Upper lobe of left lung (tissue), 6 donors: Measurements from ENCODE around the gene CERS1. TPM values are rescaled to one million over a fixed set of nuclear protein-coding genes. Genes with fewer than 3 reads are reported as not detected.

Experiments
- ATAC-seq, 2 donors: fragments of 200-7000 bp; cut with Tn5 transposase; one replicate each; pipeline ENCODE4 v1.9.1; 2022; ENCODE audit warnings: mild to moderate bottlenecking in 2 of 2, moderate library complexity in 2 of 2; ENCODE audit not compliant: low FRiP score in 2 of 2
- DNase-seq, 2 donors: peaks; one replicate each; pipeline ENCODE4 v3.0.0-alpha.2; 2019 to 2020
- H3K27ac ChIP-seq, 4 donors: fragments of 200-600 bp; sonication (generic); one replicate each; pipeline ENCODE4 v1.5.1; 2016 to 2019
- H3K27me3 ChIP-seq, 4 donors: fragments of 200-600 bp; sonication (generic); one replicate each; pipeline ENCODE4 v1.5.1; 2017 to 2019
- H3K36me3 ChIP-seq, 4 donors: fragments of 200-600 bp; sonication (generic); one replicate each; pipeline ENCODE4 v1.5.1; 2016 to 2019
- H3K4me1 ChIP-seq, 4 donors: fragments of 200-600 bp; sonication (generic); one replicate each; pipeline ENCODE4 v1.5.1; 2018 to 2019
- H3K4me3 ChIP-seq, 4 donors: fragments of 200-600 bp; sonication (generic); one replicate each; pipeline ENCODE4 v1.5.1; 2017 to 2019; ENCODE audit warnings: mild to moderate bottlenecking in 2 of 4, moderate library complexity in 1 of 4
- H3K9me3 ChIP-seq, 4 donors: fragments of 200-600 bp; sonication (generic); one replicate each; pipeline ENCODE4 v1.5.1; 2018 to 2019
- EP300 ChIP-seq, 4 donors: sonication (generic); formaldehyde crosslinking; IDR thresholded peaks; one replicate each; pipeline ENCODE4 v1.5.1; 2017; ENCODE audit warnings: antibody characterized with exemption in 4 of 4, control low read depth in 2 of 4
- POLR2A ChIP-seq, 4 donors: fragments of 450-650 bp; IDR thresholded peaks; one replicate each; pipeline ENCODE4 v1.5.1; 2016 to 2017; ENCODE audit warnings: antibody characterized with exemption in 4 of 4, mild to moderate bottlenecking in 2 of 4
- POLR2AphosphoS5 ChIP-seq, 2 donors: sonication (generic); formaldehyde crosslinking; IDR thresholded peaks; one replicate each; pipeline ENCODE4 v1.5.1; 2017; ENCODE audit warnings: antibody characterized with exemption in 2 of 2
- WGBS, 2 donors: methylation state at CpG; one replicate each; pipeline ENCODE4 v1.1.5; 2017 to 2018; 5-methylcytosine and 5-hydroxymethylcytosine counted together
- total RNA-seq, 6 donors: library from RNA; depleted of rRNA in 4 of 6; stranded (reverse); fragments of >200 nt in 4 of 6; gene quantifications; one replicate each; pipeline versions ENCODE4 v1.1.0 to v1.2.1, GENCODE V29; 2016 to 2021
- TF ChIP-seq, protein P1 (sequence below), 6 experiments: fragments of 450-650 bp in 4 of 6; fragments of 200-600 bp in 2 of 6; sonication (generic) in 2 of 6; IDR thresholded peaks; one replicate each; pipeline ENCODE4 v1.5.1; 2016 to 2019; ENCODE audit warnings: antibody characterized with exemption in 6 of 6
- donor health status: DM: no; HTN: no; CAD: no; lungs with moderate emphysema.
- donor health status: DM: no; HTN: yes; CAD: no; lungs with severe emphysema.

The CERS1 gene
- total RNA-seq, 6 donors from 2014 or later: 0.20 to 0.30 TPM; not detected in 4

DNA sequence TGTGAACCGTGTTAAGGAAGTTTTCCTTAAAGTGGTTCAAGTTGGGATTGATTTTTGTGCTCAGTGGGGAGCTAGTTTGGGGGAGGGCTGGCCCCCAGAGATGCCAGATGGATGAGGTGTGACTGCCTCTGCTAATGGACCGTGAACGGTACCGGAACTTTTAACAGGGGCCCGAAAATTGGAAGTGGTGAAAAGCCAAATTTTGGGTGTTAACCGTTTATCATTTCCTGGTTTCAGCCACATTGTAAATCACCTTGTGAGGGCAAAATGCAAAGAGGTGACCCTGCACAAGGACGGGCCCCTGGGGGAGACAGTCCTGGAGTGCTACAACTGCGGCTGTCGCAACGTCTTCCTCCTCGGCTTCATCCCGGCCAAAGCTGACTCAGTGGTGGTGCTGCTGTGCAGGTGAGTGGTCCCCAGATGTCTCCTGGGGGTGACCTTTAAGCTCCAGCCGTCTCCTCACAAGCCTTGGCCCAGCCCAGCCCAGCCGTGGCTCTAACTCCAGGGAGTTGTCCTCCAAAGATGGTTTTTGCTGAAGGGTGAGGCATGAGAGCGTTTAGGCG, 46.0 kb downstream of the CERS1 start:
- no peak for DNase-seq
- H3K27me3 ChIP-seq: no peaks in the 10 kb centered on the region
- peaks cover 33 to 59% (median 53%) of the 10 kb centered on the region in 4 donors for H3K36me3 ChIP-seq
- H3K4me3 ChIP-seq: no peak overlapping the region
- H3K27ac ChIP-seq: peak overlapping the region; percentile 71 to 92 (median 87)
- 59 to 72% methylated on average over 16 of the region's 16 CpGs for WGBS, 2 donors
- ATAC-seq: no peak
- TF ChIP-seq POLR2AphosphoS5 (IDR thresholded peaks at IDR 0.05): no peak
- TF ChIP-seq POLR2A (IDR thresholded peaks at IDR 0.05): no peak
- TF ChIP-seq EP300 (IDR thresholded peaks at IDR 0.05): no peak
- no peaks in the 10 kb centered on the region for H3K9me3 ChIP-seq
- H3K4me1 ChIP-seq: peaks cover 41 to 67% (median 51%) of the 10 kb centered on the region in 4 donors

DNA sequence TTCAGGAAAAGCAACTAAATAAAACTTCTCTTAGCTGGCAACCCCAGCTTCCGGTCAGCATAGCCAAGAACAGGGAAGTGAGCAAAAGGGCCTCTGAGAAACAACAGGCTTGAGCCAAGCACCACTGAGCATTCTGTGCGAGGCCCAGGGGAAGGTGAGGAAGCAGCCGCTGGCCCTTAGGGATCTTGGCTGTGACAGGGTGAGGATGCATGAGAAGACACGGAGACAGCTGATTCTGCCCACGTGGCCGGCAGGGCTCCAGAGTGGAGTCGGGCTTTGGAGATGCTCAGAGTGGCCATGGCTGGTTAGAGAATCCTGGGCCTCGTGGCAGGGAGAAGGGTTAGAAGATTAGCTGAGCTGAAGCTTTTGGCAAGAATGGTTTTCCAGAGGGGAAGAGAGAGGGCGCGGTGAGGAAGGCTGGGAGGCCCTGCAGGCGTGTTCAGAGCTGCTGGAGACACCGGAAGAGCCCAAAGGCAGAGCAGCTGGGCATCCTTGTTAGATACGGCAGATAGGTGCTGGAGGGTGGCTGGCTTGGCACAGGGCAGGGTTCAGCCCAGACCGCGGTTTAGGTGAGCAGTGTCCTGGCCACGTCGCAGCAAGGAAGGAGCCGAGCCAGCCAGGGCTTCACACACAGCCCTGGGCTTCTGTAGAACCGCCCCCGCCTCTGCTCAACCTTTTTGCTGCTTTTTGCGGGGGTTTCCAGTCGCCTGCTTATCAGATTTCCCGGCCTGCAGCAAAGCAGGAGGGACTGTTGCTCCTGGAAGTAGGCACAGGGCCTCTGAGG, 46.9 kb downstream of the CERS1 start:
- H3K4me1 ChIP-seq: peaks cover 43 to 76% (median 56%) of the 10 kb centered on the region in 4 donors
- 48 to 59% methylated on average over 20 of the region's 23 CpGs for WGBS, 2 donors
- H3K27ac ChIP-seq: peak overlapping the region; percentile 71 to 92 (median 87)
- peak; percentile 72 to 73 for ATAC-seq
- H3K9me3 ChIP-seq: no peaks in the 10 kb centered on the region
- H3K4me3 ChIP-seq: no peak overlapping the region
- peaks cover 28 to 50% (median 45%) of the 10 kb centered on the region in 4 donors for H3K36me3 ChIP-seq
- peak; percentile 54 to 79 for DNase-seq
- TF ChIP-seq, protein P1, sequence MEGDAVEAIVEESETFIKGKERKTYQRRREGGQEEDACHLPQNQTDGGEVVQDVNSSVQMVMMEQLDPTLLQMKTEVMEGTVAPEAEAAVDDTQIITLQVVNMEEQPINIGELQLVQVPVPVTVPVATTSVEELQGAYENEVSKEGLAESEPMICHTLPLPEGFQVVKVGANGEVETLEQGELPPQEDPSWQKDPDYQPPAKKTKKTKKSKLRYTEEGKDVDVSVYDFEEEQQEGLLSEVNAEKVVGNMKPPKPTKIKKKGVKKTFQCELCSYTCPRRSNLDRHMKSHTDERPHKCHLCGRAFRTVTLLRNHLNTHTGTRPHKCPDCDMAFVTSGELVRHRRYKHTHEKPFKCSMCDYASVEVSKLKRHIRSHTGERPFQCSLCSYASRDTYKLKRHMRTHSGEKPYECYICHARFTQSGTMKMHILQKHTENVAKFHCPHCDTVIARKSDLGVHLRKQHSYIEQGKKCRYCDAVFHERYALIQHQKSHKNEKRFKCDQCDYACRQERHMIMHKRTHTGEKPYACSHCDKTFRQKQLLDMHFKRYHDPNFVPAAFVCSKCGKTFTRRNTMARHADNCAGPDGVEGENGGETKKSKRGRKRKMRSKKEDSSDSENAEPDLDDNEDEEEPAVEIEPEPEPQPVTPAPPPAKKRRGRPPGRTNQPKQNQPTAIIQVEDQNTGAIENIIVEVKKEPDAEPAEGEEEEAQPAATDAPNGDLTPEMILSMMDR (IDR thresholded peaks at IDR 0.05): no peak
- TF ChIP-seq POLR2AphosphoS5 (IDR thresholded peaks at IDR 0.05) (peak; percentile 29 to 55), EP300 (IDR thresholded peaks at IDR 0.05) (no peak), POLR2A (IDR thresholded peaks at IDR 0.05) (no peak)
- no peaks in the 10 kb centered on the region for H3K27me3 ChIP-seq

DNA sequence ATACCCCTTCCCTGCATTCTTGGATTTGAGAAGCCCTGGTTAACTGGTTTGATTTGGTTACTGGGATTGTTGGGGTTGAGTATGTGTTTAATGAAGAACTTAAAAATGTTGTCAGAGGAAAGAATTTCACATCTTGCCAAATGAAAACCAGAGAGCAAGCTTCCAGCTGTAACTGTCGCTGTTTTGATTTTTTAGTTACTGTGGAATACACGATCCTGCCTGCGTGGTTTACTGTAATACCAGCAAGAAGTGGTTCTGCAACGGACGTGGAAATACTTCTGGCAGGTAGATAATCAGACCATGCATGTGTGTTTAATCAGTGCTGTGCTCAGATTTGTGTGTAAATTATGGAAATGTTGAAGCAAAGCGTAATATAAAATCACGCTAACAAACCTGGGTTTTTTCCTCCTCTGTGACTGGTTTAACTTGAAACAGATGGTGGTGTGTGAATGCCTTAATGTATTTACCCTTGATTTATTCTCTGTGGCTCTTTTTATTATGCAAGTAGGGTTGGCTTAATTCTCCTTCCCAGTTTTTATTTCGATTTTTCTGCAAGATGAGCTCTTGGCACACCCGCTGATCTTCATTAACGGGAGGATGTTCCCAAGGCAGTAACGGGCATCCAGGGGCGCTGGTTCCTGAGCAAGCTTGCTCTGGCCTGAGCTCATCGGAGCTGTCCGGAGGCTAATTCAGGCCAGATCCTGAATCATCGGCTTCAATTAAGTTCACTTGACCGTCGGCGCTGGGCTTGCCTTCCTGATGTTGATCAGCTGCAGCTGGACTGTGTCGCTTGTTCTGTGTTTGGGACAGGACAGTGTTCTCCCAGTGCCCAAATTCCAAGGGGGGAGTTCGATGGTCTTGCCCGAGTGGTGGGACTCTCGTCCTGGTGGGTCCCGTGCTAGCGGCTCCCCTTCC, 48.2 kb downstream of the CERS1 start:
- 61 to 66% methylated on average over 20 to 24 of the region's 24 CpGs for WGBS, 2 donors
- Histone ChIP-seq H3K27ac (peak overlapping the region; percentile 71 to 92 (median 87)), H3K4me3 (no peak overlapping the region), H3K36me3 (peaks cover 18 to 38% (median 33%) of the 10 kb centered on the region in 4 donors), H3K27me3 (no peaks in the 10 kb centered on the region), H3K9me3 (no peaks in the 10 kb centered on the region), H3K4me1 (peaks cover 54 to 89% (median 65%) of the 10 kb centered on the region in 4 donors)
- TF ChIP-seq, protein P1 (IDR thresholded peaks at IDR 0.05): no peak
- TF ChIP-seq POLR2A (IDR thresholded peaks at IDR 0.05) (no peak), POLR2AphosphoS5 (IDR thresholded peaks at IDR 0.05) (peak in 1 of 2 donors; percentile 12), EP300 (IDR thresholded peaks at IDR 0.05) (no peak)
- DNase-seq (no peak), ATAC-seq (peak in 1 of 2 donors; percentile 51)

DNA sequence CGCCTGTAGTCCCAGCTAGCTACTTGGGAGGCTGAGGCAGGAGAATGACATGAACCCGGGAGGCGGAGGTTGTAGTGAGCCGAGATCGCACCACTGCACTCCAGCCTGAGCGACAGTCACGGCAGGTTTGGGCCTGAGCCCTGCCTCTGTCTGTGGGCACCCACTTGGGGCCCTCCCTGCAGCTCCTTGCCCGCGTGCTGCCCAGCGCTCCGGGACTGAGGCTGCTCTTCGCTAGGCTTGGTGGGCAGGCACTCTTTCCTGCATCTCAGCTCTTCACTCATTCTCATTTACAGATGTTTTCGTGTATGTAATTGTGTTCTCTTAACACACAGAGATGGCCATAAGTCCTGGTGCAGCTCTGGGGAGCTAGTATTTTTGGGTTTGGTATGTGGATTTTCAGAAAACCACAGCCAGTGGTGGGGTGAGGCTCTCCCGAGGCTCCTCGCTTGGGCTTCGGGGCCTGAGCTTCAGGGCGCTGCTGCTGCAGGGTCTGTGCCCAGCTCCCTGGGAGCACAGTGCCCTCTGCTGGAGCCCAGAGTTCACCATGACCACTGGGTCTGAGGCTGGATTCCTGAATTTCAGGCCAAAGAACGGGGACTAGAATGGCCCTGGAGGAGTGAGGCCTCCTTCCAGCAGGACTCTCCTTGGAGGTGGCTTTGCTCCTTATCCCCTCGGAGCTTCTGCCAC, 49.0 kb downstream of the CERS1 start:
- 48 to 75% methylated on average over 11 to 18 of the region's 19 CpGs for WGBS, 2 donors
- H3K4me1 ChIP-seq: peaks cover 62 to 97% (median 73%) of the 10 kb centered on the region in 4 donors
- H3K36me3 ChIP-seq: peaks cover 15 to 30% (median 25%) of the 10 kb centered on the region in 4 donors
- DNase-seq: peak; percentile 69 to 86
- ATAC-seq: peak; percentile 88 to 91
- TF ChIP-seq, protein P1 (IDR thresholded peaks at IDR 0.05): peak; percentile 65 to 86 (median 79)
- TF ChIP-seq EP300 (IDR thresholded peaks at IDR 0.05) (no peak), POLR2A (IDR thresholded peaks at IDR 0.05) (no peak)
- no peak overlapping the region for H3K4me3 ChIP-seq
- H3K27me3 ChIP-seq: no peaks in the 10 kb centered on the region
- H3K27ac ChIP-seq: peak overlapping the region in 3 of 4 donors; percentile 43 to 92 (median 87)
- H3K9me3 ChIP-seq: no peaks in the 10 kb centered on the region
